Right atrium auricular region (tissue), 2 donors: ENCODE data around the gene RAPGEF2. TPM values are rescaled to one million over a fixed set of nuclear protein-coding genes. Genes with fewer than 3 reads are reported as not detected.

Experiments
- DNase-seq: peaks from one replicate; pipeline ENCODE4 v3.0.0-alpha.2; 2019; ENCODE audit warnings: low spot score
- H3K27ac ChIP-seq, 2 donors: fragments of 200-600 bp; sonication (generic); 1 replicate in 1 of 2; 2 replicates in 1 of 2; pipeline ENCODE4 v1.5.1; 2016 to 2019
- H3K27me3 ChIP-seq, 2 donors: fragments of 200-600 bp; sonication (generic); one replicate each; pipeline versions ENCODE4 v1.5.1 to v1.6.0; 2017 to 2019
- H3K36me3 ChIP-seq: fragments of 200-600 bp; sonication (generic); one replicate; pipeline ENCODE4 v1.5.1; 2016
- H3K4me1 ChIP-seq, 2 donors: fragments of 200-600 bp; sonication (generic); one replicate each; pipeline versions ENCODE4 v1.5.1 to v1.6.0; 2017 to 2019
- H3K4me3 ChIP-seq, 2 donors: fragments of 200-600 bp; sonication (generic); 1 replicate in 1 of 2; 2 replicates in 1 of 2; pipeline ENCODE4 v1.5.1; 2017 to 2019; ENCODE audit warnings: mild to moderate bottlenecking in 1 of 2, moderate library complexity in 1 of 2
- H3K9me3 ChIP-seq, 2 donors: fragments of 200-600 bp; sonication (generic); one replicate each; pipeline ENCODE4 v1.5.1; 2019
- total RNA-seq, 2 donors: library from RNA; depleted of rRNA; stranded (reverse); fragments of >200 nt; gene quantifications; one replicate each; pipeline ENCODE4 v1.1.0, GENCODE V29; 2016
- TF ChIP-seq, protein P1 (sequence below), 2 donors: fragments of 200-600 bp; sonication (generic); IDR thresholded peaks; one replicate each; pipeline ENCODE4 v1.5.1; 2019; ENCODE audit warnings: antibody characterized with exemption in 2 of 2

Gene RAPGEF2
- total RNA-seq, 2 donors from 2014 or later: 49.8 to 51.5 TPM

DNA sequence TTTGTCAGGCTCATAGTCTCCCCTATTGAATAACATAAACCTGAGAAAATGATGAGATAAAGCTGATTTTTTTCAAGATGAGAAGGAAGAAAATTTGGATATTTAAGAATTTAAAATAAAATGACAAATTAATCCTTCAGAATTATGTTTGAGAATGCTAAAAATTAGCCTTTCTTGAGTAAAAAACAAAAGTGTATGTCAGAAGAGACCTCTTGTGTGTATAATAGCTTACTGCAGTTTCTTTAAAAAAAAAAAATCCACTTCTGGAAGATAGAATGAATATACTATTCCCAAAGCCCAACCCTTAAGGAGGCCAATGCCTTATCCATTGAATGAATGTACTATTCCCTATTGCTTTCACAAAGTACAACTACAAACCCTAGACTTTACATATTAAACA lies 281.8 kb downstream of the RAPGEF2 start:
- H3K4me3 ChIP-seq: no peak overlapping the region
- DNase-seq: no peak
- TF ChIP-seq, protein P1, sequence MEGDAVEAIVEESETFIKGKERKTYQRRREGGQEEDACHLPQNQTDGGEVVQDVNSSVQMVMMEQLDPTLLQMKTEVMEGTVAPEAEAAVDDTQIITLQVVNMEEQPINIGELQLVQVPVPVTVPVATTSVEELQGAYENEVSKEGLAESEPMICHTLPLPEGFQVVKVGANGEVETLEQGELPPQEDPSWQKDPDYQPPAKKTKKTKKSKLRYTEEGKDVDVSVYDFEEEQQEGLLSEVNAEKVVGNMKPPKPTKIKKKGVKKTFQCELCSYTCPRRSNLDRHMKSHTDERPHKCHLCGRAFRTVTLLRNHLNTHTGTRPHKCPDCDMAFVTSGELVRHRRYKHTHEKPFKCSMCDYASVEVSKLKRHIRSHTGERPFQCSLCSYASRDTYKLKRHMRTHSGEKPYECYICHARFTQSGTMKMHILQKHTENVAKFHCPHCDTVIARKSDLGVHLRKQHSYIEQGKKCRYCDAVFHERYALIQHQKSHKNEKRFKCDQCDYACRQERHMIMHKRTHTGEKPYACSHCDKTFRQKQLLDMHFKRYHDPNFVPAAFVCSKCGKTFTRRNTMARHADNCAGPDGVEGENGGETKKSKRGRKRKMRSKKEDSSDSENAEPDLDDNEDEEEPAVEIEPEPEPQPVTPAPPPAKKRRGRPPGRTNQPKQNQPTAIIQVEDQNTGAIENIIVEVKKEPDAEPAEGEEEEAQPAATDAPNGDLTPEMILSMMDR (IDR thresholded peaks at IDR 0.05): peak in 1 of 2 donors; percentile 34
- H3K27me3 ChIP-seq: no peaks in the 10 kb centered on the region
- H3K9me3 ChIP-seq: peaks cover 0 to 5% of the 10 kb centered on the region in 2 donors
- H3K27ac ChIP-seq: no peak overlapping the region
- H3K4me1 ChIP-seq: no peaks in the 10 kb centered on the region
- H3K36me3 ChIP-seq: no peaks in the 10 kb centered on the region

DNA sequence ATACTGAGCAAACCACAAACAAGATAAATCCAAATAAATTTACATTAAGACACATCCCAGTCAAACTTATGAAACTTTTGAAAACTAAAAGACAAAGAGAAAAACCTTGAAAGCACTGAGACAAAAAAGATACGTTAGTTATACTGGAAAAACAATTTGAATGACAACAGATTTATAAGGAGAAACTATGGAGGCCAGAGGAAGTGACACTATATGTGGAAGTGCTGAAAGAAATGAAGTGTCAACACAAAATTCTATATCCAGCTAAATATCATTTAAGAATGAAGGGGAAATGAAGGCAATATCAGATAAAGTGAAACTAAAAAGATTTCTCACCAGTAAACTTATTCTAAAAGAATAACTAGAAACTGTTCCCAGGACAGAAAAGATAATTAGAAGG lies 283.7 kb downstream of the RAPGEF2 start:
- Histone ChIP-seq H3K36me3 (no peaks in the 10 kb centered on the region), H3K4me3 (no peak overlapping the region), H3K9me3 (peaks cover 0 to 5% of the 10 kb centered on the region in 2 donors), H3K27me3 (no peaks in the 10 kb centered on the region), H3K27ac (no peak overlapping the region), H3K4me1 (no peaks in the 10 kb centered on the region)
- TF ChIP-seq, protein P1 (IDR thresholded peaks at IDR 0.05): no peak
- no peak for DNase-seq

GRCh38 chr4:159389756-159390155 lies 286.9 kb downstream of the RAPGEF2 start:
- no peaks in the 10 kb centered on the region for H3K36me3 ChIP-seq
- no peak overlapping the region for H3K27ac ChIP-seq
- DNase-seq: no peak
- H3K9me3 ChIP-seq: peaks cover 0 to 5% of the 10 kb centered on the region in 2 donors
- TF ChIP-seq, protein P1 (IDR thresholded peaks at IDR 0.05): no peak
- no peak overlapping the region for H3K4me3 ChIP-seq
- no peaks in the 10 kb centered on the region for H3K4me1 ChIP-seq
- H3K27me3 ChIP-seq: no peaks in the 10 kb centered on the region

- no peak for DNase-seq
- H3K4me1 ChIP-seq: no peaks in the 10 kb centered on the region
- no peak overlapping the region for H3K4me3 ChIP-seq
- TF ChIP-seq, protein P1 (IDR thresholded peaks at IDR 0.05): no peak
- no peaks in the 10 kb centered on the region for H3K36me3 ChIP-seq
- H3K27ac ChIP-seq: no peak overlapping the region
- H3K27me3 ChIP-seq: no peaks in the 10 kb centered on the region
- H3K9me3 ChIP-seq: peaks cover 0 to 5% of the 10 kb centered on the region in 2 donors
Measured at GRCh38 chr4:159390648-159391047, 287.8 kb downstream of the RAPGEF2 start.

- Histone ChIP-seq H3K4me1 (peaks cover 0 to 5% of the 10 kb centered on the region in 2 donors), H3K27ac (no peak overlapping the region)
Measured at GRCh38 chr4:159395693-159396092, 292.8 kb downstream of the RAPGEF2 start.

GRCh38 chr4:159396151-159396550 lies 293.3 kb downstream of the RAPGEF2 start:
- peaks cover 0 to 10% of the 10 kb centered on the region in 2 donors for H3K4me1 ChIP-seq
- H3K9me3 ChIP-seq: no peaks in the 10 kb centered on the region
- H3K27ac ChIP-seq: no peak overlapping the region
- no peaks in the 10 kb centered on the region for H3K27me3 ChIP-seq
- H3K36me3 ChIP-seq: no peaks in the 10 kb centered on the region
- TF ChIP-seq, protein P1 (IDR thresholded peaks at IDR 0.05): no peak
- no peak overlapping the region for H3K4me3 ChIP-seq
- DNase-seq: no peak

More at GRCh38 chr4:159395693-159396092, 292.8 kb downstream of the RAPGEF2 start:
- DNase-seq: no peak
- Histone ChIP-seq H3K9me3 (no peaks in the 10 kb centered on the region), H3K4me3 (no peak overlapping the region), H3K27me3 (no peaks in the 10 kb centered on the region), H3K36me3 (no peaks in the 10 kb centered on the region)
- TF ChIP-seq, protein P1 (IDR thresholded peaks at IDR 0.05): no peak
